ENCODE data around the gene CAMK1D.
"Not testable (repeated sequence)": the region's sequence is repeated elsewhere in the genome, so short reads cannot be mapped to it uniquely, and the experiment has no call there.

The CAMK1D gene

DNA sequence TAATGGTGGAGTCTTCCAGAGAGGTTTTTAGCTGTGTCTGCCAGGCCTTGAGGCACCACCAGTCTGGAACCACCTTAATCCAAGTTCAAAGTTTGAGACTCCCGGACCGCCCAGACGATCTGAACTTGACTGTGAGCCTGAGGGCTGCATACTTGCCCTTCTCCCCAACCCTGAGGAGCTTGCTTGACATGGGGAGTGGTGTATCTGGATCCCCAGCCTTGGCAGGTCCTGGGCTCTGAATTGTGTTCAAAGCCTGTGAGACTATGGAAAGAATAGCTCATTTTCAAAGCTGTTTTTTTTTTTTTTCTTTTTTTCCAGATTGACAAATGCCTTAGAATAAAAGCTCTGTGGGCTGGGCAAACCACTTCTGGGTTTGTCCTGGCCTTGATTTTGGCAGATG lies 22.3 kb upstream of the CAMK1D start:
- no peak for TF ChIP-seq EZH2 (optimal IDR thresholded peaks at IDR 0.05; ENCODE audit: low read depth, low read length)
- no peak for TF ChIP-seq EZH2phosphoT487 (IDR thresholded peaks at IDR 0.05; ENCODE audit: low read length)
- TF ChIP-seq, protein P1, sequence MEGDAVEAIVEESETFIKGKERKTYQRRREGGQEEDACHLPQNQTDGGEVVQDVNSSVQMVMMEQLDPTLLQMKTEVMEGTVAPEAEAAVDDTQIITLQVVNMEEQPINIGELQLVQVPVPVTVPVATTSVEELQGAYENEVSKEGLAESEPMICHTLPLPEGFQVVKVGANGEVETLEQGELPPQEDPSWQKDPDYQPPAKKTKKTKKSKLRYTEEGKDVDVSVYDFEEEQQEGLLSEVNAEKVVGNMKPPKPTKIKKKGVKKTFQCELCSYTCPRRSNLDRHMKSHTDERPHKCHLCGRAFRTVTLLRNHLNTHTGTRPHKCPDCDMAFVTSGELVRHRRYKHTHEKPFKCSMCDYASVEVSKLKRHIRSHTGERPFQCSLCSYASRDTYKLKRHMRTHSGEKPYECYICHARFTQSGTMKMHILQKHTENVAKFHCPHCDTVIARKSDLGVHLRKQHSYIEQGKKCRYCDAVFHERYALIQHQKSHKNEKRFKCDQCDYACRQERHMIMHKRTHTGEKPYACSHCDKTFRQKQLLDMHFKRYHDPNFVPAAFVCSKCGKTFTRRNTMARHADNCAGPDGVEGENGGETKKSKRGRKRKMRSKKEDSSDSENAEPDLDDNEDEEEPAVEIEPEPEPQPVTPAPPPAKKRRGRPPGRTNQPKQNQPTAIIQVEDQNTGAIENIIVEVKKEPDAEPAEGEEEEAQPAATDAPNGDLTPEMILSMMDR (IDR thresholded peaks at IDR 0.05; ENCODE audit: low read length): no peak
- Histone ChIP-seq H3K9ac (ENCODE audit: low read length) (no peak overlapping the region), H3K4me1 (ENCODE audit: low read length) (no peaks in the 10 kb centered on the region), H3K79me2 (ENCODE audit: low read length) (no peaks in the 10 kb centered on the region), H4K20me1 (ENCODE audit: insufficient read depth, low read length) (no peaks in the 10 kb centered on the region), H3K9me2 (replicated peaks; ENCODE audit: insufficient read depth, low read length) (no peaks in the 10 kb centered on the region), H3K36me3 (replicated peaks; ENCODE audit: insufficient read depth, low read length) (no peaks in the 10 kb centered on the region), H3K4me2 (ENCODE audit: low read depth, low read length) (no peak overlapping the region), H3K9me3 (replicated peaks; ENCODE audit: insufficient read depth, low read length) (no peaks in the 10 kb centered on the region), H2AFZ (ENCODE audit: low read length) (no peak overlapping the region), H3K27ac (ENCODE audit: low read length) (no peak overlapping the region), H3K27me3 (replicated peaks; ENCODE audit: insufficient read depth, low read length) (no peaks in the 10 kb centered on the region), H3K4me3 (ENCODE audit: low read length) (no peak overlapping the region), H3F3A (ENCODE audit: insufficient read depth, low read length) (no peaks in the 10 kb centered on the region)
- DNase-seq: no peak

DNA sequence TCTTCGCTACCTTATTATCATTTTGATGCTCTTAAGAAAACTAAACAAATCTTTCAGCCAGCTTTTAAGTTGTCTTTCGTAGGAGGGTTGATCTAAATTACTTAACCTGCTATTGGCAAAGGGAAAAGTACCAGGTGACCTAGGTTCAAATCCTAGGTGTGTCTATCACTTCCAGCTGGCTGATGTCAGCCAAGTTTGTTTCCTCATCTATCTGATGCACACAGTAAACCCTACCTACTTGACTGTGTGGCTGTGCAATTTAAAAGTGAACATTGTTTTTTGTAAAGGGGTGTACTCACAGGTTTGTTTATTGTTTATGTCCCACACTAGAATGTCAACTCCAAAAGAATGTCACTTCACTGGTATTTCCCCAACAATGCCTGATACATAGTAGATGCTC lies 21.9 kb upstream of the CAMK1D start:
- H2AFZ ChIP-seq (ENCODE audit: low read length): no peak overlapping the region
- H3K9me3 ChIP-seq (replicated peaks; ENCODE audit: insufficient read depth, low read length): no peaks in the 10 kb centered on the region
- H3K79me2 ChIP-seq (ENCODE audit: low read length): no peaks in the 10 kb centered on the region
- H3K4me1 ChIP-seq (ENCODE audit: low read length): no peaks in the 10 kb centered on the region
- H3K4me3 ChIP-seq (ENCODE audit: low read length): no peak overlapping the region
- H4K20me1 ChIP-seq (ENCODE audit: insufficient read depth, low read length): no peaks in the 10 kb centered on the region
- H3K9ac ChIP-seq (ENCODE audit: low read length): no peak overlapping the region
- no peak for DNase-seq
- TF ChIP-seq EZH2 (optimal IDR thresholded peaks at IDR 0.05; ENCODE audit: low read depth, low read length): no peak
- TF ChIP-seq EZH2phosphoT487 (IDR thresholded peaks at IDR 0.05; ENCODE audit: low read length): no peak
- TF ChIP-seq, protein P1 (IDR thresholded peaks at IDR 0.05; ENCODE audit: low read length): no peak
- no peak overlapping the region for H3K27ac ChIP-seq (ENCODE audit: low read length)
- no peak overlapping the region for H3K4me2 ChIP-seq (ENCODE audit: low read depth, low read length)
- no peaks in the 10 kb centered on the region for H3K27me3 ChIP-seq (replicated peaks; ENCODE audit: insufficient read depth, low read length)
- H3F3A ChIP-seq (ENCODE audit: insufficient read depth, low read length): no peaks in the 10 kb centered on the region
- no peaks in the 10 kb centered on the region for H3K36me3 ChIP-seq (replicated peaks; ENCODE audit: insufficient read depth, low read length)
- no peaks in the 10 kb centered on the region for H3K9me2 ChIP-seq (replicated peaks; ENCODE audit: insufficient read depth, low read length)

DNA sequence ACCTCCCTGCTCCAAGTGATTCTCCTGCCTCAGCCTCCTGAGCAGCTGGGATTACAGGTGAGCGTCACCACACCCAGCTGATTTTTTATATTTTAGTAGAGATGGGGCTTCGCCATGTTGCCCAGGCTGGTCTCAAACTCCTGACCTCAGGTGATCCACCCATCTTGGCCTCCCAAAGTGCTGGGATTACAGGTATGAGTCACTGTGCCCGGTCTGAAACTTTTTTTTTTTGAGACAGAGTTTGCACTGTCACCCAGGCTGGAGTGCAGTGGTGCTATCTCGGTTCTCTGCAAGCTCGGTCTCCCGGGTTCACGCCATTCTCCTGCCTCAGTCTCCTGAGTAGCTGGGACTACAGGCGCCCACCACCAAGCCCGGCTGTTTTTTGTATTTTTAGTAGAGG lies 21.0 kb upstream of the CAMK1D start:
- not testable (repeated sequence) for H3K4me1 ChIP-seq (ENCODE audit: low read length); H3K27me3 ChIP-seq (replicated peaks; ENCODE audit: insufficient read depth, low read length); H3K9me2 ChIP-seq (replicated peaks; ENCODE audit: insufficient read depth, low read length); H3K9me3 ChIP-seq (replicated peaks; ENCODE audit: insufficient read depth, low read length); H3F3A ChIP-seq (ENCODE audit: insufficient read depth, low read length); H3K4me2 ChIP-seq (ENCODE audit: low read depth, low read length); H3K79me2 ChIP-seq (ENCODE audit: low read length); H3K27ac ChIP-seq (ENCODE audit: low read length); H3K9ac ChIP-seq (ENCODE audit: low read length); H3K36me3 ChIP-seq (replicated peaks; ENCODE audit: insufficient read depth, low read length); H2AFZ ChIP-seq (ENCODE audit: low read length); H4K20me1 ChIP-seq (ENCODE audit: insufficient read depth, low read length); DNase-seq; H3K4me3 ChIP-seq (ENCODE audit: low read length)

DNA sequence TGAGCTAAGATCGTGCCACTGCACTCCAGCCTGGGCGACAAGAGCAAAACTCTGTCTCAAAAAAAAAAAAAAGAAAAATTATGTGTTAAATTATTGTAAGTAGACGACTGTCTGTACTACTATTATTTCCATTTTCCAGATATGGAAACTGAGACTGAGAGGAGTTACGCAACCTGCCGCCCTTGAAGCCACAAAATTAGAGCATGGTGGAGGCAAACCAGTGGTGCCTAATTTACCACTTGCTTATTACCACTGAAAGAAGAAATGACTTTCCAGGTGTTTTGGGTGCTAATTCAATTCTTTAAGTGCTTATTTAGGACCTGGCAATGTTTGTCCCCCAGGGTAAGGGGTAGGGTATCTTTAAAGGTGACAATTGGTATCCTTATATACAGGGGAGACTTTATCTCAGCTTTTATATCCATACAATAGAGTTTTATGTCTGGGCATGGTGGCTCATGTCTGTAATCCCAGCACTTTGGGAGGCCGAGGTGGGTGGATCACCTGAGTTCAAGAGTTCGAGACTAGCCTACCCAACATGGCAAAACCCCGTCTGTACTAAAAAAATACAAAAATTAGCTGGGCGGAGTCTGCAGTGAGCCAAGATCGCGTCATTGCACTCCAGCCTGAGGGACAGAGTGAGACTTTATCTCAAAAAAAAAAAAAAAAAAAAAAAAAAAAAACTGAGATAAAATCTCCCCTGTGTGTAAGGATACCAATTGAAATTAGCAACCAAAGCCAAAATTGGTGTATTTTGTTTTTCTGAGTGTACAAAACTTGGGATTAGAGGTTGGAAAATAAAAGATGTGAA lies 16.6 kb upstream of the CAMK1D start:
- Histone ChIP-seq H3K36me3 (replicated peaks; ENCODE audit: insufficient read depth, low read length) (no peaks in the 10 kb centered on the region), H3K4me2 (ENCODE audit: low read depth, low read length) (no peak overlapping the region), H3K9me2 (replicated peaks; ENCODE audit: insufficient read depth, low read length) (no peaks in the 10 kb centered on the region), H3K9me3 (replicated peaks; ENCODE audit: insufficient read depth, low read length) (no peaks in the 10 kb centered on the region), H4K20me1 (ENCODE audit: insufficient read depth, low read length) (no peaks in the 10 kb centered on the region), H3K4me3 (ENCODE audit: low read length) (no peak overlapping the region), H3K4me1 (ENCODE audit: low read length) (no peaks in the 10 kb centered on the region), H3K27ac (ENCODE audit: low read length) (no peak overlapping the region), H3K9ac (ENCODE audit: low read length) (no peak overlapping the region), H3K27me3 (replicated peaks; ENCODE audit: insufficient read depth, low read length) (no peaks in the 10 kb centered on the region), H2AFZ (ENCODE audit: low read length) (no peak overlapping the region), H3F3A (ENCODE audit: insufficient read depth, low read length) (no peaks in the 10 kb centered on the region), H3K79me2 (ENCODE audit: low read length) (no peaks in the 10 kb centered on the region)
- no peak for DNase-seq
- no peak for TF ChIP-seq EZH2 (optimal IDR thresholded peaks at IDR 0.05; ENCODE audit: low read depth, low read length)
- TF ChIP-seq, protein P1 (IDR thresholded peaks at IDR 0.05; ENCODE audit: low read length): no peak
- TF ChIP-seq EZH2phosphoT487 (IDR thresholded peaks at IDR 0.05; ENCODE audit: low read length): no peak
